GM12801 (cell line): Measurements from ENCODE around the gene RTL1.

Experiments
- CTCF ChIP-seq: IDR thresholded peaks from one replicate; pipeline ENCODE4 v1.5.1; 2011; ENCODE audit warnings: control low read depth; ENCODE audit not compliant: insufficient read length; ENCODE audit errors: extremely low read depth

RTL1 gene

GRCh38 chr14:100879782-100880181 is 23.7 kb downstream of the RTL1 start:
- TF ChIP-seq CTCF, result no peak

GRCh38 chr14:100879194-100879593 is 24.3 kb downstream of the RTL1 start:
- TF ChIP-seq CTCF, result no peak

GRCh38 chr14:100878271-100879146 is 25.0 kb downstream of the RTL1 start:
- TF ChIP-seq CTCF, result no peak

GRCh38 chr14:100875861-100876590 is 27.5 kb downstream of the RTL1 start:
- TF ChIP-seq CTCF, result no peak

GRCh38 chr14:100875126-100875525 is 28.4 kb downstream of the RTL1 start:
- TF ChIP-seq CTCF, result no peak

- no peak for TF ChIP-seq CTCF
Observed at GRCh38 chr14:100874411-100875091, 29.0 kb downstream of the RTL1 start.

GRCh38 chr14:100874051-100874410 is 29.5 kb downstream of the RTL1 start:
- no peak for TF ChIP-seq CTCF
